Right hindlimb (tissue), 1 donor: ENCODE data around the gene CLASP1.
"Not testable (repeated sequence)": the region's sequence is repeated elsewhere in the genome, so short reads cannot be mapped to it uniquely, and the experiment has no call there.

Experiments
- DNase-seq: peaks from one replicate; pipeline ENCODE4 v3.0.0-alpha.2; 2018

Gene CLASP1

DNA sequence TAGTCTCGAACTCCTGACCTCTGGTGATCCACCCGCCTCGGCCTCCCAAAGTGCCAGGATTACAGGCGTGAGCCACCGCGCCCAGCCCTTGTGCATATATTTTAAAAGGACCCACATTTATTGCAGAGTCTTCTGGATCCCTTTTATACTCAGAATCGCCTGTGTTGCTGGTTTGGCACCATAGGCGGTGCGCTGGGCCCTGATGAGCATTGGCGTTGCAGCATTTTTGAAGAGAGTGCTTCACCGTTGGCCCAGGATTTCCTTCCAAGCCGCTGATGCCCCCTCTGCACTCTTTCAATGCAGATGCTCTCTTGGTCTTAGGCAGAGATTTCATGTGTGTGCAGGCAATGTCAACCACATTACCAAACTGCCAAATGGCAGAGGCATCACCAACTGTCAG lies 350.8 kb downstream of the CLASP1 start:
- no peak for DNase-seq

DNA sequence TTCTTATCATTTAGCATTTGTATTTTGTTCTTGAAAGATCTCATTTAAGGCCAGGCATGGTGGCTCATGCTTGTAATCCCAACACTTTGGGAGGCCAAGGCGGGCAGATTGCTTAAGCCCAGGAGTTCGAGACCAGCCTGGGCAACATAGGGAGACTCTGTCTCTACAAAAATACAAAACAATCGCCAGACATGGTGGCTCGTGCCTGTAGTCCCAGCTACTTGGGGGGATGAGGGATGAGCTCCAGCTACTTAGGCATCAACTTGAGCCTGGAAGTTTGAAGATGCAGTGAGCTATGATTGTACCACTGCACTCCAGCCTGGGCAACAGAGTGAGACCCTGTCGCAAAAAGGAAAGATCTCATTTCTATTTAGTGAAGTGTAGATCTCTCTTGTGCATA lies 351.4 kb downstream of the CLASP1 start:
- DNase-seq = not testable (repeated sequence)

DNA sequence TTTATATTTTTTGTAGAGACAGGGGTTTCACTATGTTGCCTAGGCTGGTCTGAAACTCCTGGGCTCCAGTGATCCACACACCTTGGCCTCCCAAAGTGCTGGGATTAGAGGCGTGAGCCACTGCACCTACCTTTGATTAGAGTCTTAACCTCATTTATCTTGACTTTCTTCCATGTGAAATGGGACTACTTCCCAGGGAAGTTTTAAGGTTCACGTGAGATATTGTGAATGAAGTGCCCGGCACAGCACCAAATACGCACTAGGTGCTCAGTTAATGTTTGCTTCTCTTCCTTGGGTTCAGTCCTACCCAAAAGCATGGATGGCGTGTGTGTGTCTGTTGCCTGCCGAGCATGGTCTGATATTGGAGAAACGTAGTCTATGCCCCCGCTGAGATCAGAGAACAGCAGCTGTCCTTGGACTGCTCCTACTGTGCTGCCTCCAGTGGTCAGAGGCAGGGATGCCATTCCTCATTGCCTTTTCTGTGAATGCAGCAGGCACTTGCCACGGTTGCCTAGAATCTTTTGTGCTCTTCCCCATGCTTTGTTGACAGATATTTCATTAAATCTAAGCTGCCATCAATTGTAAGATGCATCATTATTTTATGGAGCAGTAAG lies 351.9 kb downstream of the CLASP1 start:
- DNase-seq = peak; percentile 39

DNA sequence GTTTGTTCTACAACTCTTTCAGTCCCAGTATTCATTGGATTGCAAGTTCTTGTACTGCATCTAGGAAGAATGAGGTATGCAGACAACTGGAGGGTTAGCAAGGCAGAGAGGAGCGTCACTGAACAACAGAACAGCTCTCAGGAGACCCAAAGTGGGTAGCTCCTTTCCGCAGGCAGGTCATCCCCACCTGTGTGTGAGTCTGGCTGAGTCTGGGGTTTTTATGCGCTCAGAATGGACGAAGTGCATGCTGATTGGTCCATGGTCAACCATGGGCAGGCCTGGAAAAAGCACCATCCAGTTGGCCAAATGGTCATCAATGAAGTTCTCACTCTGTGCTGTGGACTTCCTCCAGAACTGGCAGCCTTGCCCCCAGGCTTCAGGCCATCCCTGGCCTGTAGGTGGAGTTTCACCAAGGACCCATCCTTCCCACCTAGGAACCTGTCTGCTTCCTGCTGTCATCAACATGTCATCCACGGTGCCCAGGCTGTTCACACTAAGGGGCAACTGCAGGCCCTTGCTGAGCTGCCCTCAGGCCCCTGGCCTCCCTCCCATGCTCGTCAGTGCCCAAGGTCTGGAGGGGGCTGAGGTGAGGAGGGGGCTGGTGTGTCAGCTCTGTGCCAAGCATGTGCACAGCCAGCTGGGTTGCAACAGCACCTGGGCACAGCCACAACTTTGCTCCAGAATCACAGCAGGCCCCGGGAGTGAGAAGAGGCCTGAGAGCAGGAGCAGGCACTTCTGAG lies 353.2 kb downstream of the CLASP1 start:
- no peak for DNase-seq

DNA sequence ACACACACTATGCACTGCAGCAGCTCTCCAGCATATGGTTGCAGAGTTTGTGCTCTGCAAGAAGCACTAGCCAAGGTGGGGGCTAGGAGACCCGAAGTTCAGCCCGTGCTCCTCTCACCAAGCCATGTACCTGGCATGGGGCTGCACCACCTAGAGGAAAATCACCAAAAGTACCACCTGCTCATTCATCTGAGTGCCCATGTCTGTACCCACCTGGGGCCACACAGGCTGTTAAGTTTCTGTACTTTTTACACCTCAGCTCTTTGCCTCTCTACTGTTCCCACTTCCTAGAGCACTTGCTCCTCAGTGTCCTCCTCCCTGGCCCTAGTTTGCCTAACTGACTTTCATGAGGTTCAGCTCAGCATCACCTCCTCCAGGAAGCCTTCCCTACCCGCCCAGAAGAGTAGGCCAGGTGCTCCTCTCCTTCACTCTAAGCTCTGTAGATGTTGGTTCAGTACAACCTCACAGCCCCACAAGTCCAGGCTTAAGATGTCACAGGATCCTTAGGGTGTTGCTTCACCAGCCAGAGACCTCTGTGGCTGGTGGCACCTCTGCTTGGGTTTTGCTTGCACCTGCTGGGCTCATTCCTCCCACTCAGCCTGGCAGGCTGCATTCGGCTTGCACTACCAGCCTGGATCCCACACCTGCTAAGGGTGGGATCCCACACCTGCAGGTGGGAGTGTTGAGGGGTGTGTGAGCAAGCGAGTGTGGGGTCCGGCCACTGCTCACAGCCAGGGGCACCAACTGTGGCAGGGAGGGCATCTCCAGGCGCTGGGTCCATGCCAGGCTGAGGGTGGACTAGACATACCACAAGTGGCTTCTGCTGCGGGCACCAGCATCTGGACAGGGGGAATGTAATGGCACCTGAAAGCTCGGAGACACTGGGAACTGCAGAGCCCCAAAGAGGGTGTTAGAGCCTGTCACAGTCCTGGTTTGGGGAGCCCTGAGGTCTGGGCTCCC lies 354.1 kb downstream of the CLASP1 start:
- DNase-seq = no peak

DNA sequence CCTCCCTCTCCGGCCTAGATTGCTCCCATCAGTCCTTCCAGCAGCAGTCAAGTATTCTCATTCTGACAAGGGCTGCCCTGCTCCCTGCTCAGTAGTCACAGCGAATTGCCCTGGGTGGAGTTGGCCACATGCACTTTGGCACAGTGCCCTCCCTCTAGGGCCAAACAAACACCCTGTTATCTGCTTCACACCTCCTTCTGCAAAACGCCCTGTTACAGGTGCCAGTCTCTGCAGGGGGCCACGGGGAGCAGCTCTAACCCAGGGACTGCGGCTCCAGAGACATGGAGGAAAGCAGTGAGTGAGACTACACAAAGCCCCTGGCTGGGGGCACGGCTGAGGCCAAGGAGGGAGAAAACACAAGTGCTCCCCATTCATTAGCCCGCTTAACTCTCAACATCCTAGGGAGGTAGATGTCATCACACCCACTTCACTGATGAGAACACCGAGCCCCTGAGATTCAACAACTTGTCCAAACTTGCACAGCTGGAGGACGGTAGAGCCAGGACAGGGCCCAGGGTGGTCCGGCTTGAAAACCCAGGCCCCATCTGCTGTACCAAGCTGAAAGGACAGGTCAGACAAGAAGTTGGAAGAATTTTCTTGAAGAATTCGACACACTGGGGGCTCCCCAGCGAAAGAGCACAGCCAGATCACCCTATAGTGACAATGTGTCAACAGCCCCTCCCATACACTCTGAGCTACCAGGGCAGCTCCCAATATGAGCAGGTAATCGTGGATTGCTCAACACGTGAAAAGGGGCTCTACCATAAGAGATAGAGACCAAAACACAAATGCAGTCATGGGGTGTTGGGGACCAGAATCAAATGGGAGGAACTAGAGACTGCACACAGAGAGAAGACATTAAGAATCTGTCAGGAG lies 355.6 kb downstream of the CLASP1 start:
- DNase-seq = no peak

DNA sequence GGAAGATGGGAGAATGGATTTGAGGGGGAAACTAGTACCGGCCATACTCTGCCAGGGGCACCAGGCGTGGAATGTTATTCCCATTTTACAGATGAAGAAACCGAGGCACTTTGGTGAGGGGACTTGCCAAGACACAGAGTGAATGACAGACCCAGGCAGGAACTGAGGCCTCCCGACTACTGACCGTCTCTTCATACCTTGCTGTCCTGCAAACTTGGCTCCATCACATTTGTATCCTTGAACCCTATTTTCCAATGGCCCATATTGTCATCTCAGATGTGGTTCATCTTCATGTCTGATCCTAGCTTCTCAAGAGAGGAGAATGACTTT lies 358.0 kb downstream of the CLASP1 start:
- no peak for DNase-seq

DNA sequence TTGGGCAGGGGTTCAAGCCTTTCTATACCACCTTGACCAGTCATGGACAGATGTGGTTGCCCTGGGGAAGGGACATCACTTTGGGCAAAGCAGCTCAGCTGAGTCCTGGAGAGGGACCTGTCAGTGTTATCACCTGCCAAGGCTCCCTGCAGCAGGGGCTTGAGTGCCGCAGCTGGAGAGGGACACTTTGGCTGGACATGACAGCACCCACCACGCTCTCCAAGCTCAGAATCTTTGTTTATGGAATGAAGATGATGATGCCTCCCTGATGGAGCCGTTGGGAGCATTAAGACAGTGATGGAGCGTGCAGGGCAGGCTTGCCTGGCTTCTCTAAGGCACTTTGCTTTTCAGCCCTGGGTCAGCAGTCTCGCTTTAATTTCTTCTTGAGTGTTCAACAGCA lies 360.0 kb downstream of the CLASP1 start:
- DNase-seq = no peak

DNA sequence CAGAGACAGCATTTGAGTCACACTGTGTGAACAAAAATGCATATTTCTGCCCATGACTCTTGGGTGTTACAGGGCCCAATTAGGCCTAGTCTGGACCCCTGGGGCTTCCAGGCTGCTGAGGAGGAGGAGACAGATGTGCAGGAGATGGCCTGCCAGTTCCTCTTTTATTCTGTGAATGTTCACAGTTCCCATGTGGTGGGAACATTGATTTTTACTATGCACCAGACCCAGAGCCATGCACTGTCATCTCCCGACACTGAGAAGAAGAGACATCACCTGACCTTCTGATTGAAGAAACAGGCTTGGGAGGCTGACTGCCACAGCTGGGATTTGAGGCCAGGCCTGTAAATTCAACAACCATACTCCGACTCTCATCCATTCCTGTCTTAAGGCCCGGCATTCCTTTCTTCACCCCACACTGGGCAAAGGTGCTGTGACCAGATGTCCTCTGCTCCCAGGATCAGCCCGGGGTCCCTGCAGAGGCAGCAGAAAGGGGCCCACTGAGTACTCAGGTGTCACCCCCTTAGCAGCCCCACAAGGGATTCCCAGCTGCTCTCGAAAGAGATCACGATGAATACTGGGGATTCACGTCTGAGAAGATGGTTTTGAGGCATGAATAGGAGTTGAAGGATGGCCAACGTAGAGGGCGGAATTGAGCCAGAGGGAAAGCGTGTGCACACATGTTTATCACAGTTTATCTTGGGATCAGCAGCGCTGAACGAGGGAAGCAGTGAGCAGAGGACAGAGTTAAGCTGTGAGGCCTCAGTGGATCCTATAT lies 360.6 kb downstream of the CLASP1 start:
- DNase-seq = no peak

DNA sequence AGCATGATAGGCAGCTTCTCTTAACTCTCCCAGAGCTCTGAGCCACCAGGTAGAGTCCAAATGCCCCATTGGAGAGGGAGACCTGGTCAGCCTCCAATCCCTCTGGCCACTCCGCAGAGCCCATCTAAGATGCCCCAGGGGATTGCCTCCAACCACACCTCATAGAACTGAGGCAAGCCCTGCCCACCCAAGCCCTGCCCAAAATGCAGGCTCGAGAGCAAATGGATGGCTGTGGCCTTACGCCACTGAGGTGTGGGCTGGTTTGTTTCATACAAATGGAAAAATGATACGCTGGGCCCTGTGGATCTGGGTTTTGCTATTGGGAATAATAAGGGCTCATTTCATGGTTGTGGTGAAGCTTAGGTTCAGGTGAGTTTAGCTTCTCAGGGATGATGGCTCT lies 361.3 kb downstream of the CLASP1 start:
- no peak for DNase-seq
